HepG2 (cell line): ENCODE measurements around the gene TSPAN9. TPM values are rescaled to one million over a fixed set of nuclear protein-coding genes. Genes with fewer than 3 reads are reported as not detected.
A peak's percentile ranks its signal among the peaks of the same experiment; 100 is the strongest.

Experiments used
- ATAC-seq: fragments of 200-7000 bp; cut with Tn5 transposase; 3 replicates; pipeline ENCODE4 v1.9.1; 2020; ENCODE audit warnings: mild to moderate bottlenecking, moderate library complexity
- BruUV-seq: library from RNA; stranded (reverse); fragments of 400-500 nt; replicated peaks from 2 replicates; lab custom pipeline; 2021; lab: Mats Ljungman, UMichigan
- CTCF ChIA-PET: fragments of 300-600 bp; formaldehyde crosslinking; extraction: SDS; loops from one replicate; lab custom pipeline; 2021; ENCODE audit warnings: low total read pairs, inconsistent platforms, low intra/inter-chr PET ratio; lab: Yijun Ruan, JAX
- POLR2A ChIA-PET: fragments of 350-600 bp; sonication (Branson Sonifier 250); formaldehyde crosslinking; loops from one replicate; lab custom pipeline; 2020; ENCODE audit warnings: antibody characterized with exemption, inconsistent platforms; lab: Yijun Ruan, JAX
- DNase-seq: peaks from one replicate; pipeline ENCODE4 v3.0.0-alpha.2; 2015; ENCODE audit warnings: low spot score
- FAIRE-seq: peaks from 3 replicates; lab custom pipeline; 2011; peaks lifted over from hg19 to GRCh38; lab: Jason Lieb, UNC
- H2AFZ ChIP-seq: one replicate; pipeline ENCODE4 v1.6.1; 2011; ENCODE audit warnings: low read length, inconsistent platforms
- H3K27ac ChIP-seq: fragments of 300-600 bp; 3 replicates; pipeline ENCODE4 v1.8.0; 2011; ENCODE audit warnings: mixed run types, mild to moderate bottlenecking, mixed read lengths, low read length, inconsistent platforms; ENCODE audit not compliant: insufficient read depth; ENCODE audit errors: extremely low read length
- H3K27me3 ChIP-seq, 2 experiments: fragments of 200-600 bp in 1 of 2; 2 replicates in 1 of 2; 3 replicates in 1 of 2; pipeline versions ENCODE4 v1.6.0 to v1.8.0; 2011; ENCODE audit warnings: low read length in 2 of 2, mild to moderate bottlenecking in 2 of 2, moderate library complexity in 2 of 2, inconsistent platforms in 1 of 2; ENCODE audit not compliant: insufficient read depth in 2 of 2, control insufficient read depth in 1 of 2
- H3K36me3 ChIP-seq, 2 experiments: fragments of 200-600 bp in 1 of 2; replicated peaks in 1 of 2; 2 replicates in 1 of 2; 3 replicates in 1 of 2; pipeline versions ENCODE4 v1.5.1 to v1.8.0; 2011; ENCODE audit warnings: low read length in 2 of 2, inconsistent platforms in 1 of 2; ENCODE audit not compliant: insufficient read depth in 2 of 2, control insufficient read depth in 1 of 2
- H3K4me1 ChIP-seq: 2 replicates; pipeline ENCODE4 v1.5.1; 2012; ENCODE audit warnings: low read length, inconsistent platforms; ENCODE audit not compliant: insufficient read depth
- H3K4me2 ChIP-seq: 2 replicates; pipeline ENCODE4 v1.6.0; 2011; ENCODE audit warnings: low read depth, low read length, inconsistent platforms
- H3K4me3 ChIP-seq, 3 experiments: fragments of 200-600 bp in 1 of 3; sonication (generic), shearing (Covaris generic) in 1 of 3; replicated peaks in 1 of 3; 2 replicates each; pipeline ENCODE4 v1.5.1; 2011 to 2016; ENCODE audit warnings: low read length in 3 of 3, inconsistent platforms in 2 of 3, low read depth in 2 of 3, mild to moderate bottlenecking in 2 of 3, control low read depth in 1 of 3, mixed read lengths in 1 of 3; ENCODE audit not compliant: insufficient read depth in 1 of 3
- H3K79me2 ChIP-seq: one replicate; pipeline ENCODE4 v1.6.1; 2011; ENCODE audit warnings: low read length, inconsistent platforms; ENCODE audit not compliant: insufficient read depth
- H3K9ac ChIP-seq: 2 replicates; pipeline ENCODE4 v1.6.0; 2011; ENCODE audit warnings: mild to moderate bottlenecking, low read depth, low read length, inconsistent platforms; ENCODE audit not compliant: insufficient read depth
- H3K9me3 ChIP-seq: 2 replicates; pipeline ENCODE4 v1.5.1; 2012; ENCODE audit warnings: mild to moderate bottlenecking, low read length
- H4K20me1 ChIP-seq: 2 replicates; pipeline ENCODE4 v1.6.0; 2011; ENCODE audit warnings: inconsistent platforms, mild to moderate bottlenecking, low read length, moderate library complexity; ENCODE audit not compliant: insufficient read depth
- FOXP4 ChIP-seq: sonication (generic); formaldehyde crosslinking; IDR thresholded peaks from 2 replicates; pipeline ENCODE4 v1.4.0; 2020; ENCODE audit warnings: missing genetic modification reagents
- KDM5B ChIP-seq: sonication (generic); formaldehyde crosslinking; IDR thresholded peaks from 2 replicates; pipeline ENCODE4 v1.4.0; 2020; ENCODE audit warnings: missing genetic modification reagents, mild to moderate bottlenecking, borderline replicate concordance
- TARDBP ChIP-seq: sonication (generic); formaldehyde crosslinking; IDR thresholded peaks from 2 replicates; pipeline ENCODE4 v1.8.0; 2022; ENCODE audit warnings: mild to moderate bottlenecking, missing genetic modification reagents
- WGBS: methylation state at CpG from one replicate; pipeline ENCODE4 v1.1.6; 2017; ENCODE audit warnings: low lambda C conversion rate; 5-methylcytosine and 5-hydroxymethylcytosine counted together
- in situ Hi-C: cut with HindIII; loops from 2 replicates; pipeline ENCODE4 v1.10.0; 2017; ENCODE audit warnings: low pct_unique_long_range_greater_than_20kb; ENCODE audit not compliant: extremely low pct_ligation_motif_present
- intact Hi-C: fragments of 100-400 bp; cut with micrococcal nuclease; formaldehyde crosslinking; loops from one replicate; pipeline ENCODE4 v1.10.0; 2022; ENCODE audit not compliant: unreplicated experiment
- polyA plus RNA-seq, 8 experiments: library from polyadenylated mRNA; depleted of rRNA in 3 of 8; stranded (reverse) in 7 of 8; unstranded in 1 of 8; fragments of >200 nt; fragmentation: Illumina TruSeq in 4 of 8; extraction: Trizol in 4 of 8; gene quantifications; 2 replicates each; pipeline versions ENCODE4 v1.2.1 to v1.2.3, GENCODE V29; 2011 to 2016; ENCODE audit warnings: low read depth in 4 of 8, missing spikeins in 1 of 8, mixed read lengths in 1 of 8; ENCODE audit not compliant: insufficient read depth in 1 of 8
- total RNA-seq, 5 experiments: library from RNA; depleted of rRNA; stranded (reverse); fragments of >200 nt; fragmentation: Illumina TruSeq; extraction: Trizol; gene quantifications; 2 replicates each; pipeline ENCODE4 v1.2.3, GENCODE V29; 2016; ENCODE audit warnings: low read depth in 1 of 5

Gene TSPAN9
- total and polyA plus RNA-seq, 2 of the 13 experiments (the other 11 are each of a cell fraction or from before 2014, with no cell fraction given) = 18.1 to 42.3 TPM

DNA sequence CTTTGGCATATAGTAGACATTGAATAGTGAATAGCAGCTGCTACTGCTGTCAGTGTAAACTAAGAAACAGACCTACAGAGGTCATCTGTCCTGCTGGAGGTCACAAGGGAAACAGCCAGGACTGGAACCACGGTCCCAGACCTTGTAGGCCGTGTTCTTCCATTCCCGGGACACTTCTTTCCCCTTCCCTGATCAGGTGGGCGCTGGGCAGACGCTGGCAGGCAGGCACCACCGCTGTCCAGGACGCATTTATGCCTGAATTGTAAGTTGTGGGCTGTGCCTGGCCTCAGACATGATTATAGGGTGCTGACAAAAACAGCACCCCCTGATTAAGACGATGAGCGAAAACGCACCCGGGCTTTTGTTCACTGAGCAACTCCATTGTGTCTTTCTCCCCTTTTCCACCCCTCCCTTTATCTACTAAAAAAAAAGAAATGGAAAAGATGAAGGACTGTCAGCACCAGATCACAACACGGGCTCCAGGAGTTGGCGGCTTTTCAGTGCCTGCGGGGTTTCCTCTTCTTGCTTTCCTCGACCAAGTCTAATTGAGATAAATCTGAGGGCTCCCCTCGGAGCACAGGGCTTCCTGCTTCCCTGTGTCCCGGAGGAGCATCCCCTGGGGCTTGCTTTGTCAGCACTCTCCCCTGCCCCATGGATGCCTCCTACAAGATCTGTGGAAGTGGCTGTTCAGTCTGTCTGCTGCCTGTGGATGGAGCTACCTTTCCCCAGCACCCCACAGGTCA lies 80.6 kb downstream of the TSPAN9 start (continued):
- no peak for TF ChIP-seq KDM5B (CRISPR knock-in tag)

- POLR2A ChIA-PET = no interaction called here
- no peak for ATAC-seq
- Histone ChIP-seq H3K27me3 (no peaks in the 10 kb centered on the region), H3K9me3 (no peaks in the 10 kb centered on the region), H3K36me3 (no peaks in the 10 kb centered on the region; a peak in 1 of 5 replicates), H3K4me1 (peaks cover 38% of the 10 kb centered on the region), H3K27ac (no peak overlapping the region), H4K20me1 (no peaks in the 10 kb centered on the region), H3K9ac (no peak overlapping the region), H2AFZ (no peak overlapping the region), H3K4me2 (0 out of 2 replicates have a peak overlapping the region, but pooled peaks have one; percentile 12), H3K79me2 (no peaks in the 10 kb centered on the region), H3K4me3 (no peak overlapping the region)
- intact Hi-C loops (no loop called here), in situ Hi-C loops (no loop called here)
- FAIRE-seq = no peak
- BruUV-seq = no TSS peak
- 87% methylated on average over 11 of the region's 11 CpGs for WGBS
- CTCF ChIA-PET = no interaction called here
- TF ChIP-seq FOXP4 (CRISPR knock-in tag) (no peak), TARDBP (CRISPR knock-in tag) (no peak)
- DNase-seq = no peak
Observed at GRCh38 chr12:3158851-3159465, 81.8 kb downstream of the TSPAN9 start.
